Suprapubic skin (tissue), 4 donors: Measurements from ENCODE around the gene RGMA.

Experiments
- CTCF ChIP-seq, 2 donors: fragments of 200-600 bp in 1 of 2; fragments of 450-650 bp in 1 of 2; sonication (generic) in 1 of 2; IDR thresholded peaks; one replicate each; pipeline ENCODE4 v1.5.1; 2016 to 2019; ENCODE audit warnings: antibody characterized with exemption in 2 of 2, mild to moderate bottlenecking in 1 of 2, moderate library complexity in 1 of 2
- POLR2A ChIP-seq, 2 donors: fragments of 450-650 bp; IDR thresholded peaks; one replicate each; pipeline ENCODE4 v1.6.1; 2017; ENCODE audit warnings: antibody characterized with exemption in 2 of 2, mild to moderate bottlenecking in 2 of 2, moderate library complexity in 2 of 2
- POLR2AphosphoS5 ChIP-seq, 3 donors: sonication (generic); formaldehyde crosslinking; IDR thresholded peaks; one replicate each; pipeline ENCODE4 v1.6.1; 2017; ENCODE audit warnings: antibody characterized with exemption in 3 of 3

GRCh38 chr15:93109336-93110102 lies 20.5 kb upstream of the RGMA start:
- TF ChIP-seq POLR2A (IDR thresholded peaks at IDR 0.05) = no peak
- no peak for TF ChIP-seq CTCF (IDR thresholded peaks at IDR 0.05)
- no peak for TF ChIP-seq POLR2AphosphoS5 (IDR thresholded peaks at IDR 0.05)
